ENCODE data around the gene FLAD1. TPM values are rescaled to one million over a fixed set of nuclear protein-coding genes. Genes with fewer than 3 reads are reported as not detected.
A peak's percentile ranks its signal among the peaks of the same experiment; 100 is the strongest.

Gene FLAD1
- total RNA-seq, 2 donors from 2014 or later: 32.8 to 43.7 TPM

DNA sequence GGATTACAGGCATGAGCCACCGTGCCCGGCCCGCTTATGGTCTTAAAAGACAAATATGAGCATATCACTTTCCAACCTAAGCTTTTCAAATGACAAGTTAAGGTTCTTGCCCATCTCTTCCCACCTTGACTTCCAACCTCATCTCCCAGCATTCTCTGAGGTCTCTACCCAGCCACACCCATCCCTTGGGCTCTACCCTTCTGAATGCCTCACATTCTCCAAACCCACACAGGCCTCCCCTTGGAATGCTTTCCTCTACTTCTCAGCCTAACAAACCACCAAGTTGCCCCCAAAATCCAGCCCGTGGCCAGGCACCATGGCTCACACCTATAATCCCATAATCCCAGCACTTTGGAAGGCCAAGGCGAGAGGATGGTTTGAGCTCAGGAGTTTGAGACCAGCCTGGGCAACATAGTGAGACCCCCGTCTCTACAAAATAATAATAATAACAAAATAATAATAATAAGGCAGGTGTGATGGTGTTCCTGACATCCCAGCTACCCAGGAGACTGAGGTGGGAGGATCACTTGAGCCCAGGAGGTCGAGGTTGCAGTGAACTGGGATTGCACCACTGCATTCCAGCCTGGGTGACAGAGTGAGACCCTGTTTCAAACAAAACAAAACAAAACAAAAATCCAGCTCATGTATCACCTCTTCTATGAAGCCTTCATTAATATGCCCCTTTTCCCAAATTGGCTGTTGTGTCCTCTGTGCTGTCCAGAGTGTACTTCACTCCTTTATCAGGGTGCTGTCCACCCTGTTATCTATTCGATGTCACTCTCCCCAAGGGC, 39.2 kb downstream of the FLAD1 start:
- intact Hi-C loops (cut with DNase I, micrococcal nuclease): no loop called here
- DNase-seq (no peak), ATAC-seq (no peak)

- intact Hi-C loops (cut with DNase I, micrococcal nuclease): no loop called here
- DNase-seq (peak in 1 of 2 donors; percentile 62), ATAC-seq (peak; percentile 56)
These were observed 39.7 kb downstream of the FLAD1 start for GRCh38 chr1:155022927-155023236.

GRCh38 chr1:155023627-155024026, 40.5 kb downstream of the FLAD1 start:
- DNase-seq (no peak), ATAC-seq (no peak)
- intact Hi-C loops (cut with DNase I, micrococcal nuclease): no loop called here

DNA sequence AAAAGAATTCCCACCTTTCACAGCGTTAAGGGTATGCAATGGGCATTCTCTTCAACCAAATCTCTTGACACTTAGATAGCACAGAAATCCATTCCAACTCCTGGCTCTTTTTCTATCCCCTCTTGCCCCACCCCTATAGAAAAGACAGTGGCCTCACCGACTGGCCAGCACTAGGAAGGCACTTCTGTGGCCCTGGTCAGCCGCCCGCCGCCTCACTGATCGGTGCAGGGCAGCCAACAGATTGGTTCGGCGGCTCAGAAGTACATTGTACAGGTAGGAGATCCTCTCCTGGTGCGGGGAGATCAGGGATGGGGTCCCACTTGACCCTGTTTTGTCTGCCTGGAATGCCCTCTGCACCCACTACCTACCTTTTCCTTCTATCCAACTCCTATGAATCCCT, 41.2 kb downstream of the FLAD1 start:
- DNase-seq (no peak), ATAC-seq (no peak)
- intact Hi-C loops (cut with DNase I, micrococcal nuclease): no loop called here

DNA sequence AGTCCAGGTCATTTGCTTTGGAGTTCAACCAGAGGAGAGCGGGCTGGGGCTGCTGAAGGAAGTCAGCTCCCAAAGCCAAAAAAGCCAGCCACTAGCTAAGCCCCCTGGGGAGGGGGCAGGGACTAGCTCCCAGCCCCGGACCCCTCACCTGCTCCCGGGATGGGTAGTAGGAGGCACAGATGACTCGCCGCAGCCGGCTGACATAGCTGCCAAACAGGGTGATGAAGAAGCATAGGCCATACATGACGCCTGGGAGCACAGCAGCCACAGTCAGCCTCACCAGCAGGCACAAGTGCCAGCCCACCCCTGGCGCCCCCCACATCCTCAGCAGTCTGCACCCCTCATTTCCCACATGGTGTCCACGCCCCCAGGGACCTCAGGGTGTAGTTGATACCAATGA, 43.0 kb downstream of the FLAD1 start:
- intact Hi-C loops (cut with DNase I, micrococcal nuclease): no loop called here
- no peak for ATAC-seq

GRCh38 chr1:155026588-155026987, 43.4 kb downstream of the FLAD1 start:
- DNase-seq: no peak
- no peak for ATAC-seq
- intact Hi-C loops (cut with DNase I, micrococcal nuclease): no loop called here

More for the DNA sequence above, 43.0 kb downstream of the FLAD1 start:
- no peak for DNase-seq

GRCh38 chr1:155029513-155030242, 46.5 kb downstream of the FLAD1 start:
- intact Hi-C loops (cut with DNase I, micrococcal nuclease): no loop called here
- ATAC-seq (no peak), DNase-seq (no peak)

- ATAC-seq: no peak
- intact Hi-C loops (cut with DNase I, micrococcal nuclease): no loop called here
- DNase-seq: no peak
These were observed 47.2 kb downstream of the FLAD1 start for GRCh38 chr1:155030243-155030795.

DNA sequence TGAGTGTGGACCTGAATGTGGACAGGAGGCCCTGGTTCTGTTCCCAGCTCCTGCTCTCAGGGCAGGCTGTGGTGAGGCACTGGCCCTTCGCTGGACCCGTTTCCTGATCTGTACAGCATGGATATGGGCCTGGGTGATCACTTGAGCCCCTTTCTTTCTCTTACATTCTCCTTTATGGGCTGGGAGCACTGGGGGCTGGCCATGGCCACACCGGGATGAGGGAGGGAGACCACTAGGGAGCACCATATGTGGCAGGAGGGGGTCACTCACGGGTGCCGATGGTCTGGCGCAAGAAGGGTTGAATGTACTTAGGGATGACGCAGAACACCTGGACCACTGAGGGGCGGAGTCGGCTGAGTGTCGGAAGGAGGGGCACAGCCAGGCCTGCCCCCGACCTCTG, 47.8 kb downstream of the FLAD1 start:
- ATAC-seq: no peak
- DNase-seq: no peak
- intact Hi-C loops (cut with DNase I, micrococcal nuclease): no loop called here

DNA sequence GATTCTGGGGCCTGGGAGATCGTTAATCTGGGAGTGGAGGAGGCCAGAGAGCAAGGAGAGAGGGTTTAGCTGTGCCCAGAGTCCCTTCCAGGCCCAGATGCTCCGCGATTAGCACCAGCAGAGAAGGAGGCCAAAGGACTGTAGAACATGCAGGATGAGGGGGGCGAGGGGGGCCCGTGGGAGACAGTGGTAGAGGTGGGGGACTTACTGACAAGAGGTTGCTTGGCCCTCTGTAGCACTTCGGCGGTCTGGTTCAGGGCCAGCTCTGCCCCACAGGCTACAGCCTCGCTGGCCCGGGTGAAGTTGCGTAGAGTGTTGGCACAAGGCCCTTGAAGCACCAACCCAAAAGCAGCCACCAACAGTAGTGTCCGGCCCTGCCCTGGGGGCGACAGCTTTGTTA, 49.7 kb downstream of the FLAD1 start:
- intact Hi-C loops (cut with DNase I, micrococcal nuclease): no loop called here
- DNase-seq (no peak), ATAC-seq (no peak)

GRCh38 chr1:155033524-155033923, 50.4 kb downstream of the FLAD1 start, which contains the start of the genes DCST1 and DCST2:
DCST1 (plus strand) TSS chr1:155033824; CDS start chr1:155034037, 213 bp downstream.
DCST2 (minus strand) TSS chr1:155033781; CDS start chr1:155033701, 80 bp downstream.
- intact Hi-C loops (cut with DNase I, micrococcal nuclease): no loop called here
- ATAC-seq (no peak), DNase-seq (no peak)

DNA sequence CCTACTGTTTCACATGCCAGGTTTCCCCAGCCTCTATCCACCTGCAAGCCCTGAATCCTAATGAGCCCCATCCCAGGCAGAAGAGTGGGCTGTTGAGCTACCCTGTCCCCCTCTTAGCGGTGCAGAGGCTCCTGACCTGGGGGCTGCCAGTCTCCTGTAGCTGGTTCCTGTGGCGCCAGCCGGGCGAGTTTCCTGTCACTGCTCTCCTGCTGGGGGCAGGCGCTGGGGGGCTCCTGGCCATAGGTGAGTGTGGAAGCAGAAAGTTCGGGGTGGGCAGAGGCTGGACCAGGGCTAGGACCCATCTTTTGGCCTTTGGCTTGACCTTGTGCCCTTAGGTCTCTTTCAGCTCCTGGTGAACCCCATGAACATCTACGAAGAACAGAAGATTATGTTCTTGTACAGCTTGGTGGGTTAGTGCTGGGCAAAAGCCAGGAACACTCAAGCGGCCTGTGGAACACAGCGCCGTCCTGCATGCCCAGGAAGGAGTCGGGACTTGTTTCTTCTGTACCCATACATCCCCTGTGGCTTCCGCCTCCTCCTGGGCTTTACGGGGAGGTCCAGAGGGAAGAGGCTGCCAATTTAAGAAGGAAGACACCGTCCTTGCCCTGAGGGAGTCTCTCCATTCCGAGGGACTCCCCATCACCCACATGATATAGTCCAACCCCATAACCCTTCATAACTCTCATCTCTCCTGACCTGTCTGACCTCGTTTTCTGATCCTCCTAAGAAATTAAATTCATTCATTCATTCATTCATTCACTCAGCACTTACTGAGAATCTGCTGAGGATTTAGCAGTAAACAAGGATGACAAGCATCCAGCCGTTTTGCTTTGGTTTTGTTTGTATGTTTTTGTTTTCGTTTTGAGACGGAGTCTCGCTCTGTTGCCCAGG, 51.4 kb downstream of the FLAD1 start:
- ATAC-seq (no peak), DNase-seq (no peak)
- intact Hi-C loops (cut with DNase I, micrococcal nuclease): no loop called here

- DNase-seq (no peak), ATAC-seq (no peak)
- intact Hi-C loops (cut with DNase I, micrococcal nuclease): no loop called here
These were observed 52.8 kb downstream of the FLAD1 start for GRCh38 chr1:155035936-155036335.

DNA sequence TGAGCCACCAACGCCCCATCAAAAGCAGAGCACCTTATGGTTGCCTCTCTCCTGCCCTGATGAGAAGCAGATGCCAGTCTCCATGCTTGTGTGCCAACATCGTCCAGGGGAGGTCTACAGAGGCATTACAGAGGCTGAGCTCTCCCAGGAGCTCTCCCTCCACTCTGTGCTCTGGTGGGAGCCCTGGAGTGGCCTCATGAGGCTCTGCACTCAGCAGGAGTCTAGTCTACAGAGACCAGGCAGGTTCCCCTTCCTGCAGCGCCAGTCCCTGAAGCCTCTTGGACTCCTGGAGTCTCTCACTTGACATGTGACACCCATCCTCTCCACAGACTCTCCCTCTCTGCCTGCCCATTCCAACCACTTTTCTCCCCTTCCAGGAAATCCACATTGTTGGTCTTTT, 53.9 kb downstream of the FLAD1 start:
- no peak for ATAC-seq
- intact Hi-C loops (cut with DNase I, micrococcal nuclease): no loop called here
- DNase-seq: no peak

DNA sequence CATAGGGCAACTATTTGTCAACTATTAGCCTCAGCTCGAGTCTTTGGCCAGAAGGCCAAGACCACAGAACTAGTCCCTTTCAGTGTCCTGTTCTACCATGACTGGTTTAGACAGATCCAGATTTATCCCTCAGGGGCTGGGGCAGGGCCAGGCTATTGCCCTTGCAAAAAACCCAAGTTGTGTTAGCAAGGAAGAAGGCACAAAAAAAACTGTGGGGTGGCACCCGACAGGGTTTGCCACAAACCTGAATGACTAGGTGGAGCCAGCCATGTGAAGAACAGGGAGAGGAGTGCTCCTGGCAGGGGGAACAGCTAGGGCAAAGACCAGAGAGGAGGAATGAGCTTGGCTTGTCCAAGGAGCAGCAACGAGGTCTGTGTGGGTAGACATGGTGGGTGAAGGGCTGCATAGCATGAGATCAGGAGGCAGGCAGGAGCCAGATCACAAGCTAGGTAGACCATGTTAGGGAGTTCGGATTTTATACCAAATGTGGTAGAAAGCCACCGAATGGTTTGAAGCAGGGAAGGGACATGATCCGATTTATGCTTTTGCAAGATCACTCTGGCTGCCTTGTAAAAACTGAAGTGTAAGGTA, 54.8 kb downstream of the FLAD1 start:
- intact Hi-C loops (cut with DNase I, micrococcal nuclease): no loop called here
- DNase-seq (peak; percentile 37 to 61), ATAC-seq (peak; percentile 74)

GRCh38 chr1:155038602-155039307, 55.6 kb downstream of the FLAD1 start:
- intact Hi-C loops (cut with DNase I, micrococcal nuclease): no loop called here
- peak; percentile 63 to 87 for DNase-seq
- peak; percentile 84 for ATAC-seq

DNA sequence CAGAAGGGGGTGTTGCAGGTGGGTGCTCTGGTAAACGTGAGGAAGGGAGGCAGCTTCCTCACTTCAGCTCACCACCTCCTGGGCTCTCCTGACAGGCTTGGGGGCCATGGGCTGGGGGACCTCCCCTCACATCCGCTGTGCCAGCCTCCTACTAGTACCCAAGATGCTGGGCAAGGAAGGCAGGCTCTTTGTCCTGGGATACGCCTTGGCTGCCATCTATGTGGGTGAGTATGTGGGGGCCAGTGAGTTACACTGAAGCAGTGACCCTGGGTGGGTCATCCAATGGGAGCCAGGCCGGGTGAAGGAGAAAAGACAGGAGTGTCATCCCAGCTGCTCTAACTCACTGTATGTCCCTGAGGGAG, 56.1 kb downstream of the FLAD1 start:
- ATAC-seq (no peak), DNase-seq (no peak)
- intact Hi-C loops (cut with DNase I, micrococcal nuclease): no loop called here

GRCh38 chr1:155040358-155041093, 57.4 kb downstream of the FLAD1 start:
- ATAC-seq (no peak), DNase-seq (no peak)
- intact Hi-C loops (cut with DNase I, micrococcal nuclease): no loop called here

All from left colon (tissue), 2 donors.